ENCODE data around the gene ZMYM3. TPM values are rescaled to one million over a fixed set of nuclear protein-coding genes. Genes with fewer than 3 reads are reported as not detected.
"Not testable (repeated sequence)": the region's sequence is repeated elsewhere in the genome, so short reads cannot be mapped to it uniquely, and the experiment has no call there.

ZMYM3 gene
- total RNA-seq, 1 experiment from 2014 or later = 47.6 TPM

- ChIA-PET POLR2A (ENCODE audit: low non-redundant PET) (no interaction called here), CTCF (no interaction called here)
- TF ChIP-seq EZH2 (IDR thresholded peaks at IDR 0.05; ENCODE audit: borderline replicate concordance, low read depth, low read length, poor library complexity, severe bottlenecking) = no peak
- no peak for TF ChIP-seq CTCF (conservative IDR thresholded peaks at IDR 0.05; ENCODE audit: low read depth, low read length)
- no peak overlapping the region for H3K27ac ChIP-seq (ENCODE audit: low read depth, low read length, poor library complexity, severe bottlenecking)
- intact Hi-C loops (cut with micrococcal nuclease; ENCODE audit: unreplicated experiment) = no loop called here
- H3K4me3 ChIP-seq (ENCODE audit: low read depth, low read length, poor library complexity, severe bottlenecking) = peak overlapping the region; percentile 72
- H3K4me1 ChIP-seq (ENCODE audit: insufficient read depth, low read length, poor library complexity, severe bottlenecking) = peaks cover 4% of the 10 kb centered on the region
- H3K27me3 ChIP-seq (replicated peaks; ENCODE audit: insufficient read depth, low read depth, low read length, poor library complexity) = no peaks in the 10 kb centered on the region
- BruUV-seq (replicated peaks) = no TSS peak
- H3K36me3 ChIP-seq (ENCODE audit: insufficient read depth, low read length, poor library complexity, severe bottlenecking) = peaks cover 31% of the 10 kb centered on the region
- DNase-seq (ENCODE audit: low spot score) = no peak
- no peaks in the 10 kb centered on the region for H3K9me3 ChIP-seq (ENCODE audit: low read depth, low read length, poor library complexity, severe bottlenecking)
These were observed 32.0 kb upstream of the ZMYM3 start for GRCh38 chrX:71285929-71286328.

- Histone ChIP-seq H3K36me3 (ENCODE audit: insufficient read depth, low read length, poor library complexity, severe bottlenecking) (peaks cover 20% of the 10 kb centered on the region), H3K4me1 (ENCODE audit: insufficient read depth, low read length, poor library complexity, severe bottlenecking) (peaks cover 4% of the 10 kb centered on the region), H3K4me3 (ENCODE audit: low read depth, low read length, poor library complexity, severe bottlenecking) (peak within 1 kb of the TSS; percentile 72), H3K27me3 (replicated peaks; ENCODE audit: insufficient read depth, low read depth, low read length, poor library complexity) (no peaks in the 10 kb centered on the region), H3K27ac (ENCODE audit: low read depth, low read length, poor library complexity, severe bottlenecking) (peak within 1 kb of the TSS; percentile 98), H3K9me3 (ENCODE audit: low read depth, low read length, poor library complexity, severe bottlenecking) (no peaks in the 10 kb centered on the region)
- TF ChIP-seq EZH2 (IDR thresholded peaks at IDR 0.05; ENCODE audit: borderline replicate concordance, low read depth, low read length, poor library complexity, severe bottlenecking) (no peak), CTCF (conservative IDR thresholded peaks at IDR 0.05; ENCODE audit: low read depth, low read length) (0 out of 2 replicates have a peak, but pooled peaks have one; percentile 18)
- DNase-seq (ENCODE audit: low spot score) = peak; percentile 98
- intact Hi-C loops (cut with micrococcal nuclease; ENCODE audit: unreplicated experiment) = loop anchor here (1.0 kb wide), 1 partner anchor 29 kb away; the partner anchor contains the start of gene ZMYM3
- CTCF ChIA-PET = interaction anchor here (0.9 to 1.2 kb wide), 2 partner anchors 29 to 82 kb away, joined by 4 to 6 read pairs; partner anchors contain the start of gene TAF1
- no TSS peak for BruUV-seq (replicated peaks)
- POLR2A ChIA-PET (ENCODE audit: low non-redundant PET) = interaction anchor here (0.6 kb wide), 2 partner anchors 250 to 419 kb away, joined by 3 to 11 read pairs; no protein-coding TSS in a partner anchor
These were observed 29.6 kb upstream of the ZMYM3 start, which contains the start of gene NONO for GRCh38 chrX:71283403-71284143. TSS of gene NONO (plus strand) at chrX:71283635. CDS start at chrX:71290638, 7,003 bp downstream.

- peak overlapping the region; percentile 72 for H3K4me3 ChIP-seq (ENCODE audit: low read depth, low read length, poor library complexity, severe bottlenecking)
- H3K27ac ChIP-seq (ENCODE audit: low read depth, low read length, poor library complexity, severe bottlenecking) = peak overlapping the region; percentile 98
- H3K27me3 ChIP-seq (replicated peaks; ENCODE audit: insufficient read depth, low read depth, low read length, poor library complexity) = no peaks in the 10 kb centered on the region
- POLR2A ChIA-PET (ENCODE audit: low non-redundant PET) = interaction anchor here (0.6 kb wide), 2 partner anchors 251 to 418 kb away, joined by 3 to 11 read pairs; no protein-coding TSS in a partner anchor
- no peak for TF ChIP-seq EZH2 (IDR thresholded peaks at IDR 0.05; ENCODE audit: borderline replicate concordance, low read depth, low read length, poor library complexity, severe bottlenecking)
- no peak for TF ChIP-seq CTCF (conservative IDR thresholded peaks at IDR 0.05; ENCODE audit: low read depth, low read length)
- CTCF ChIA-PET = interaction anchor here (0.9 to 1.2 kb wide), 2 partner anchors 28 to 83 kb away, joined by 4 to 6 read pairs; partner anchors contain the start of gene TAF1
- BruUV-seq (replicated peaks) = TSS peak; percentile 85
- peaks cover 20% of the 10 kb centered on the region for H3K36me3 ChIP-seq (ENCODE audit: insufficient read depth, low read length, poor library complexity, severe bottlenecking)
- DNase-seq (ENCODE audit: low spot score) = no peak
- no peaks in the 10 kb centered on the region for H3K9me3 ChIP-seq (ENCODE audit: low read depth, low read length, poor library complexity, severe bottlenecking)
- intact Hi-C loops (cut with micrococcal nuclease; ENCODE audit: unreplicated experiment) = loop anchor here (1.0 kb wide), 1 partner anchor 28 kb away; the partner anchor contains the start of gene ZMYM3
- peaks cover 4% of the 10 kb centered on the region for H3K4me1 ChIP-seq (ENCODE audit: insufficient read depth, low read length, poor library complexity, severe bottlenecking)
These were observed 28.8 kb upstream of the ZMYM3 start for GRCh38 chrX:71282514-71283402.

GRCh38 chrX:71281300-71281699 lies 27.4 kb upstream of the ZMYM3 start:
- BruUV-seq (replicated peaks); CTCF ChIA-PET; H3K4me1 ChIP-seq (ENCODE audit: insufficient read depth, low read length, poor library complexity, severe bottlenecking); POLR2A ChIA-PET (ENCODE audit: low non-redundant PET); H3K27me3 ChIP-seq (replicated peaks; ENCODE audit: insufficient read depth, low read depth, low read length, poor library complexity); H3K9me3 ChIP-seq (ENCODE audit: low read depth, low read length, poor library complexity, severe bottlenecking); DNase-seq (ENCODE audit: low spot score); intact Hi-C loops (cut with micrococcal nuclease; ENCODE audit: unreplicated experiment); H3K27ac ChIP-seq (ENCODE audit: low read depth, low read length, poor library complexity, severe bottlenecking); H3K4me3 ChIP-seq (ENCODE audit: low read depth, low read length, poor library complexity, severe bottlenecking): not testable (repeated sequence)
- H3K36me3 ChIP-seq (ENCODE audit: insufficient read depth, low read length, poor library complexity, severe bottlenecking) = peaks cover 14% of the 10 kb centered on the region
